ENCODE data around the gene TNNI3.

- TF ChIP-seq CTCF (IDR thresholded peaks at IDR 0.05): no peak
- TF ChIP-seq POLR2AphosphoS5 (IDR thresholded peaks at IDR 0.05; ENCODE audit: low read depth, low read length): no peak
- no peak for TF ChIP-seq SIN3A (IDR thresholded peaks at IDR 0.05; ENCODE audit: borderline replicate concordance, insufficient read depth, low read depth, low read length)
- no peak for TF ChIP-seq TCF7L2 (IDR thresholded peaks at IDR 0.05; ENCODE audit: low read depth, low read length)
- TF ChIP-seq REST (IDR thresholded peaks at IDR 0.05; ENCODE audit: insufficient read depth in 1 of 2, low read depth in 2 of 2, low read length in 1 of 2): no peak
These were observed 45.2 kb downstream of the TNNI3 start for GRCh38 chr19:55112246-55112776.

All from Panc1 (cell line).